ENCODE measurements around the gene ACE.

ACE gene

DNA sequence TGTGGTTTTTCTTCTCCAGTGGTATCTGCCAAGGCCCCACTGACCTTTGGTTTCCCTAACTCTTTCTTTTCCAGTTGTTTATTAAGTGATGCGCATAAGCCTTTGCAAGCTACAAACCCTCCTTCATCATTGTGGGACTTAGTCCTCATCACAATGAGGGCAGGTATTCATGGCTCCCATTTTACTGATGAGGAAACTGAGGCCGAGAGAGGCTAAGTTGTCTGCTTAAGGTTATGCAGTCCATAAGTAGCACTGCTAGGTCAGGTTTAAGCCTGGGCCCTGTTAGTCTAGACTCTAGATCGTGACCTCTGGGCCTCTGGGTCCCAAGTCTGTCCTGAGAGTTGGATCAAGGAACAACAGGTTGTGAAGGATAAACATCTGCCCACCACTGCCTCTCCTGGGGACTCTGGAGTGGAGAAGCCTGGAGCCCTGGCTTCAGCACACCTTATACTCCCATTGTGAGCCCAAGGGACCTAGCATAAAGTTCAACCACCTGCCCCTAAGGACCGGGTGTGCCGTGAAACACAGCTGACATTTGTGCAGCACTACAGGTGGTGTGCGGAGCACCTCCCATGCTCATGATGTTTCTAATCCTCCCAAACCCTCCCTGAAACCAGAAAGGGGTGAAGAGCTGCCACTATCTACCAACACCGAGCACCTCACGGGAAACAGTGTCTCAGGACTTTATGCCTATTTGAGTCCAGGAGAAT is 41.1 kb downstream of the ACE start:
- DNase-seq: no peak

DNA sequence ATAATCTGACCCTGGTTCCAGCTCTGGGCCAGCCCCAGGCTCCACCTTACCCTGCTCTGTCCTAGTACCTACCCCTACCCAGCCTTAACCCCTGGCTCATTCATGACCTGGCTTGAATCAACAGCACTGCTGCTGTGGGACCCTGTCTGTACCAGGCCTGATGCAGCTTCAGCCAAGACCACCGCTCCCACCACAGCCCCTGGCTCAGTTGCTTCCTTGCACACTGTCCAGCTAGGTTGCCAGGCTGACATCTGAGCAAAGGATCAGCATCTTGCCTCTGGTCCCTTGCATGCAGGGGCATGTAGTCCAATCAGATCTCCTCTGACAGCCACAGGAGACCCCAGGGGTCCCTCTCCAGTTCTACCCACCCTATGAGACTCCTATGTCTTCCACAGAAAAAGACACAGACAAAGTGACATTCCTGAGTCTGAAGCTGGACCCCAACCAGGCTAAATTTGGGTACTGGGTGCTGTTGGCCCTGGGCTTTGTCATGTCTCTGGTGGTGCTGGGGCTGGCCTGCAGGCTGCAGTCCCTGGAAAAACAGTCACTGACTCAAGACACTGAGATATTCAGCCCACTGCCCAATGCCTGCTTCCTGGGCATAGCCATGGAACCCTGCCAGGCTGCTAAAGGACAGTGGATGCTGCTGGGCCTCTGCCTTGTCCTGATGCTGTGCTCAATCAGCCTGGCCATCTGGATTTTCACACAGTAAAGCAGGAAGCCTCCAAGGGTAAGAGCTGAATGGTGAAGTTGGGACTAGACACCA is 42.4 kb downstream of the ACE start:
- DNase-seq: no peak

DNA sequence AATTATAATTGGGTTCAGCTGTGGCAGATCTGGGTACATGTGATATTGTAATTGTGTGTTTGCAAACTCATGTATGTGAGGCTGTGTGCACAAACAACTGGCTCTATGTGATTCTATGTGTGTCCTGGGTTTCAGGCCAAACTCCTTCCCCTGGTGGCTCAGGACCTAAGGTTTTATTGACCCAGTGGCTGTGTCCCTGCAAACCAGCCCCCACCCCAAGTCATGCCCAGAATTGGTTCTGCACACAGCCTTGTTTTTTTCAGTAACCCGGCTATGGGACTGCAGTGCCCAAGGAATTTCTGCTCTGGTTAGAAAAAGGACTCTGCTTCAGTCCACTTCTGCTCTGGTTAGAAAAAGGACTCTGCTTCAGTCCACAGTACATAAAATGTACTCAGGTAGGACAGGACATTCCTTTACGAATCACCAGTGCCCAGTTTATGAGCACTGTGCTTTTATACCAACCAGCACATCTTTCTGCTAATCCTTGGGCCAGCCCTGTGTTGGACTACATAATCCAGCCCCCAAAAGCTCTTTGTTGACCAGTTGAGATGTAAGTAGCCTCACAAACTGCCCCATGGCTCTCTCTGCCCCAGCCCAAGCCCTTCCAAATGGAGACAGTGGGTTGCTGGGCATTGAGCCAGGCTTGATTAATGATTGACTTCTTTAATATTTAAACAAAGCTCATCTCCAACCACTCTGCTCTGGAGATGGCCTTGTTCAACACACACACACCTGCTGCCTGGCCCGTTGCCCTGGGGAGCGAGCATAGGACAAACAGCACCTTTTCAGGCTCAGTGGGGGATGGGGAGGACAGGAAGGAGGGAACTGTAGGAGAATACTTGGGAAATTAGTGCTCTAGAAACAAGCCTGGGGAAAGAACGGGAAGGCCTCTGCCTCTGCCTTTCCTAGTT is 43.4 kb downstream of the ACE start:
- no peak for DNase-seq

DNA sequence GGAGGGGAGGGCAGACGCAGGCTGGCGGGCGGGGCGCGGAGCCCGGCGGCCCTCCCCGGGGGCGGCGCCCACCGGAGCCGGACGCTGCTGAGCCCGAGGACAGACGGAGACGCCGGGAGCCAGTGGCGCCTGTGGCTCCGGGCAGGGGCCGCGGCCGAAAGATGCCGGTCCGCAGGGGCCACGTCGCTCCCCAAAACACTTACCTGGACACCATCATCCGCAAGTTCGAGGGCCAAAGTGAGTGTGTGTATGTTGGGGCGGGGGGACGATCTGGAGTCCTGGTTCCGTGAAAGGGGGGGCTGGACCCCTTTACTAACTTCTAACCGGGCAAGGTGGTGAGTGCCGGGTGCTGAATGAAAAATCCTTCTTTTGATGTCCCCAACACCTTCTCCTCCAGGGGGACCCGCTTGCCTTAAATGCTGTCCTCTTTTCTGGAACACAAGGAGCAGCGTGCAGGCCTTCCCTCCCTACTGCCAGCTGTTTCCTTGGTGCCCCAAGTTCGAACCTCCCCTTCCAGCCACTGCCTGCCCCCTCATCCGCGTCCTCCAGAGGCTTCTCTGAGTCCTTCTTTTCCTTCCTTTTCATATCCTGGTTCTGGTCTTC is 46.5 kb downstream of the ACE start, which contains the start of gene KCNH6:
KCNH6 (plus strand) TSS at position 106 of the 603 bp plus-strand sequence; CDS start at position 162, 56 bp downstream.
- DNase-seq: no peak

DNA sequence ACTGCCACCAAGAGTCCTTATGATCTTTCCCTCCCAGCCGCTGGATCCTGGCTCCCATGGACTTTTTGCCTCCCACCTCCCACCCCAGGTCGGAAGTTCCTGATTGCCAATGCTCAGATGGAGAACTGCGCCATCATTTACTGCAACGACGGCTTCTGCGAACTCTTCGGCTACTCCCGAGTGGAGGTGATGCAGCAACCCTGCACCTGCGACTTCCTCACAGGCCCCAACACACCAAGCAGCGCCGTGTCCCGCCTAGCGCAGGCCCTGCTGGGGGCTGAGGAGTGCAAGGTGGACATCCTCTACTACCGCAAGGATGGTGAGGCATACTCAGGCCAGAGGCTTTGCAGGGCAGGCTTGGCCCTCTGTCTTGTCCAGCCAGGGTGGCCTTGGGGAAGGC is 47.2 kb downstream of the ACE start:
- no peak for DNase-seq

DNA sequence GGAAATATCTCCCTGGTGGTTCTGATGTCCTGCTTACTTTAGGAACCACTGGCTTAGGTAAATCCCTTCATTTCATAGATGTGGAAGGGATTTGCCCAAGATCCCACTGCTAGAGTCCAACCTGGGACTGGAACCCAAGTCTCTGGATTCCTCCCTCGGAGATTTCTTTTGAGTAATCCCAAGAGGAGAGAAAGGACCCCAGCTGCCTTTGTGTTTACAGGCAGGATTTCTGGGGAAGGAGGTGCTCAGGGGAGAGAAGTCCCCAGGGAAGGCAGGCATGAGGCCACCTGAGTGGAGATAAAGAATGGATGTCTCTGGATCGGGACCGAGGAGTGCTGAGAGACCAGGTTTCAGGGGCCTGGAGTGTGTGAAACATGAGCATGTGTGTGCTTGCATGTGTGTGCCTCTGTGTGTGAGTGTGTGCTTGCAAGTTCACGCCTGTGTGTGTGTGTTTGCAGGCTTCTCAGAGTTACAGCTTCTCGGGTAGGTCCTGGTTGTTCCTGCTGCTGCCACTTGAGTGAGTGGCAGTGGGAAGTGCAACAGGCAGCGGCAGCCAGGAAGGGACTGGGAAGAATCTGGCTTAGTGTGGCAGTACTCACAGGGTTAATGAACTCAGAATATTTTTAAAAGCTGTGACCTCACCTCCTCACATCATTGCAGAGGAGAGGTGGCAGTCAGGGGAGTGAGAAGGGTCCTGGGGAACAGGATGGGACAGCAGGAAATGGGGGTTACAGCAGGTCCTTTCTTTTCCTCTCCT is 48.5 kb downstream of the ACE start:
- DNase-seq: no peak

DNA sequence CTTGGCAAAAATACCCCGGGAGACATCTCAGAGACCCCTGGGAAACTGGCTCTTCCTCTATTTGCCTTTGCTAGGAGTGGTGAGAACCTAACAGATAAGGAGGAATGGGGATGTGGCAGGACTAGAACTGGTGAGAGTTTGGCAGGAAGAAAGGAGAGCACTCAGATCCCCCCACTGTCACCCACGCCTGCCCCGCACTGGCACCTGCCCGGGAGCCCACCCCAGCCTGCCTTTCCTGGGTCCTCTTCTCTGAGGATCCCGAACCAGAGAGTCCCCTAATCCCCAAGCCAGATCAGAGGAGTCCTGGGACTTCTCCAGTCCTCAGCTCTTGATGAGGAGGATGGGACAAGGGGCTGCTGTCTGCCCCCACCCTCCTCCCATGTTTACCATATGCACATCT is 50.0 kb downstream of the ACE start:
- DNase-seq: no peak

DNA sequence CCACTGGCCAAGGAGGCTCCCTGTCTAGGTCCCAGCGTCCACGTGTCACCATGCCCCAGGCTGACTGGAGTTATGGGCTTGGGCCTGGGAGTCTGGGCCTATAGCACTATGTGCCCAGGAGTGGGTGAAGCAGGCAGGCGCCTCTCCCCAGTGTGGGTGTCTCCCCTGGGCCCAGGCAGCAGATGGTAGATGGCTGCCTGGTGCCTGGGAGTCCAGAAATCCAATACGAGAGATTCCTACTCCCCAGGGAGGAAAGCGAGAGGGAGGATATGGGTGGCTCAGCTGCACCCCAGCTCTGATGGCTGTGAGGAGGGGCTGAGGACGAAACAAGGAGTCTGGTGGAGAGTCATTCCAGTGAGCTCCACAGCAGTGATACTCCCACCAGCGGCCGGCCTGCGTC is 51.3 kb downstream of the ACE start:
- DNase-seq: no peak

DNA sequence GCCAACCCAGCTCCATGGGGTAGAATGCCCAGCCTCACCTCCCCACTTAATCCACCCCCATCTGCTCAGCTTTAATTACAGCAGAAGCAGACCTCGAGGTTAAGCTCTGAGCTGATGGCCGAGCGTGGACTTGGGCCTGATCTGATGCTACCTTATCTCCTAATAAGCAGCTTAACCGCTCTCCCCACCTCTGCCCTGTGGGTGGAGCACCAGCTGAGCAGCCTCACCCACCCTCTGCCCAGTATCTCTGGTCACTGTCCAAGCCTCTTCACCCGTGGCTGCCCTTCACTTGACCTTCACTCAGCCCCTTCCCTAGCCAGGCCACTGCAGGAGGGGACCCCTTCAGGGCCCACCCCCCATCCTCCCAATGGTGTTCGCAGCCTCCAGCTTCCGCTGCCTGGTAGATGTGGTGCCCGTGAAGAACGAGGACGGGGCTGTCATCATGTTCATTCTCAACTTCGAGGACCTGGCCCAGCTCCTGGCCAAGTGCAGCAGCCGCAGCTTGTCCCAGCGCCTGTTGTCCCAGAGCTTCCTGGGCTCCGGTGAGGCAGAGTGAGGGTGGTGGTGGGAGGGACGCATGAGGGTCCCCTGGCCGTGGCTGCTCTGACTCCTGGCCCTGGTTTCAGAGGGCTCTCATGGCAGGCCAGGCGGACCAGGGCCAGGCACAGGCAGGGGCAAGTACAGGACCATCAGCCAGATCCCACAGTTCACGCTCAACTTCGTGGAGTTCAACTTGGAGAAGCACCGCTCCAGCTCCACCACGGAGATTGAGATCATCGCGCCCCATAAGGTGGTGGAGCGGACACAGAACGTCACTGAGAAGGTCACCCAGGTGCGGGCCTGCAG is 53.1 kb downstream of the ACE start:
- no peak for DNase-seq

DNA sequence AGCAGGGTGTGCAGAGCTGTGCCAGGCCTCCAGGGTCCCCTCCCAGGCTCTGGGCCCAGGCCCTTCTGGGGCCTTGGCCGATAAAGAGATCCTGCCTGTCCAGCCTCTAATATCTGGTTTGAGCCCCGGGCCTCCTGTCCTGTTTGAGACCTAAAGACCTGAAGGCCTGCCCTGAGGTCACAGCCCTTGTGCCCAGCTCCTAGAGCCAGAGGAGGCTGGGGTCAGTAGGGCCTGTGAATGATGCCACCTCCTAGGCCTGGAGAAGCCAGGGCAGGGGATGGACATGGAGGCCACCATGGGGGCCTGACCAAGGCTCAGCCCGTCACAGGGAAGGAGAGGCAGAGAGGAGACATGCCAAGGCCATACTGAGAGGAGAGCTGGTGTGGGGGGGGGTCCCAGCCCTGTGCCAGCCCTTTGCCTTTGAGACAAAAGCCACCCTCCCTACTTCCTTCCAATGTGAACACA is 53.7 kb downstream of the ACE start:
- no peak for DNase-seq

DNA sequence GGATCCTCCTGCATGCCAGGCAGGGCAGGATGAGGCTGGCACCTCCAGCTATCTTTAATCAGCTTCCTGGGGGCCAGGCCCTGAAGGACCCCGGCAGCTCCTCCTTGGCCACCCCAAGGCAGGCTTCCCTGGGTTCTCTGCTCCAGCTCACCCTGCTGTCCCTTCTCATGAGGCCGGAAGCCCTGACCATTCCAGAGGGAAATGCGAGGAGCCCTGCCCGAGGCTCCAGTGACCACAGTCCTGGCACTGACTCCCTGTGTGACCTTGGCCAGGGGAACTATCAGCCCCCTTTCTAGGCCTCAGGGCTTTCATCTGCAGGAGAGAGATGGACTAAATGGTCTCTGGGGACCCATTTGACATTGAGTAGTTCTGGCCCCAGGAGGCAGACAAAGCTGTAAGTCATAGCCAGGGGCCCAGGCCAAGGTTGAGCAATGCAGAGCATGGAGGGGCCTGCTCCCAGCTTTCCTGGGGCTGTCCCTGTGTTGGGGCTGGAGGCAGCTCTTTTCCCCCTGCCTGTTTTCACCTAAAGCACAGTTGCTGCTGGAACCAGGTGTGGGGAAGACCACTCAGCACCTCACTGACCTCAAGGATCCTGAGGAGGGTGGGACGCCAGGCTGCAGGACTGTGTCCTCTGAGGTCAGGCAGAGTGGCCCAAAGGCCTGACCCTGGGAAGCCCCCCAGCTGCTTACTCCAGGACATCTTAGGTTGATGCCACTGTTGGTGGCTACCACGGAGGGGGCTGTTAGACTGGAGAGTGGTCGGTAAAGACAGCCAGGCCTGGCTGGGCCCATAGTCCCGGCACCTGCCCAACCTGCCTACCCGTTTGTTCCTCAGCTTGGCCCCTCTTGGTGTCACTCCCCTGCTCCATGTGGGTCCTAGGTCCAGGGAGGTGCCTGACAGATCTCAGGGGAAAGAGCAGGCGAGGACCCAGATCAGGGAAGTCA is 54.4 kb downstream of the ACE start:
- no peak for DNase-seq

DNA sequence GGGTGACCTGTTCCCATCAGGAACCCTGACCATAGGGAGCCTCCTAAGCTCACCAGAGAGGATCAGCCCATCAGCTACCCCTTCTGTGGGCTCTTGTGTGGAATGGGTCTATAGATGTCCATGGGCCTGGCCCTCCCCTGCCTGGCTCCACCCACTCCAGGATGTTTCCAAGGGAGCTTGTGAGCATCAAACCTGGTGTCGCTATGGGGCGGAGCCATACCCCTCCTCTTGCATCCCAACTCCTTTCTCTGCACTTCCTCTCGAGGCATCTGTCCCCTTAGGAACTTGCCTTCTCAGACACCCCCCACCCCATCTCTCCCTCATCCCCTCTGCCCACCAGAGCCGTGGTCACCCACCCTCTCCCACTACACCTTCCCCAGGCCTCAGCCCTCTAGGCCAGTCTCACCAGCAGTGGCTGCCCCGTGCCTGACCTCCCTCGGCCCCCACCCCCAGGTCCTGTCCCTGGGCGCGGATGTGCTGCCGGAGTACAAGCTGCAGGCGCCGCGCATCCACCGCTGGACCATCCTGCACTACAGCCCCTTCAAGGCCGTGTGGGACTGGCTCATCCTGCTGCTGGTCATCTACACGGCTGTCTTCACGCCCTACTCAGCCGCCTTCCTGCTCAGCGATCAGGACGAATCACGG is 56.7 kb downstream of the ACE start:
- DNase-seq: no peak

DNA sequence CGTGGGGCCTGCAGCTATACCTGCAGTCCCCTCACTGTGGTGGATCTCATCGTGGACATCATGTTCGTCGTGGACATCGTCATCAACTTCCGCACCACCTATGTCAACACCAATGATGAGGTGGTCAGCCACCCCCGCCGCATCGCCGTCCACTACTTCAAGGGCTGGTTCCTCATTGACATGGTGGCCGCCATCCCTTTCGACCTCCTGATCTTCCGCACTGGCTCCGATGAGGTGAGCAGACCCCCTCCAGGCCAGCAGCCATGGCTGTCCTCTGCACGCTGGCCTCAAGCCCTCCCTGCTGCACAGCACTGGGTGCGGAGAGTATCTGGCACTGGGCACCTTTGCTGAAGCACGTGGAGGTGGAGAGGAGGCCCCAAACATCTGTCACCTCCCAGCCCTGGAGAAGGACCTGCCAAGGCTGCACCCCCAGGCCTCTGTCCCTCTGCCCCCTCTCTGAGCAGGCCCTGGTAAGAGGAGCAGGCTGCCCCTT is 57.3 kb downstream of the ACE start:
- DNase-seq: no peak

DNA sequence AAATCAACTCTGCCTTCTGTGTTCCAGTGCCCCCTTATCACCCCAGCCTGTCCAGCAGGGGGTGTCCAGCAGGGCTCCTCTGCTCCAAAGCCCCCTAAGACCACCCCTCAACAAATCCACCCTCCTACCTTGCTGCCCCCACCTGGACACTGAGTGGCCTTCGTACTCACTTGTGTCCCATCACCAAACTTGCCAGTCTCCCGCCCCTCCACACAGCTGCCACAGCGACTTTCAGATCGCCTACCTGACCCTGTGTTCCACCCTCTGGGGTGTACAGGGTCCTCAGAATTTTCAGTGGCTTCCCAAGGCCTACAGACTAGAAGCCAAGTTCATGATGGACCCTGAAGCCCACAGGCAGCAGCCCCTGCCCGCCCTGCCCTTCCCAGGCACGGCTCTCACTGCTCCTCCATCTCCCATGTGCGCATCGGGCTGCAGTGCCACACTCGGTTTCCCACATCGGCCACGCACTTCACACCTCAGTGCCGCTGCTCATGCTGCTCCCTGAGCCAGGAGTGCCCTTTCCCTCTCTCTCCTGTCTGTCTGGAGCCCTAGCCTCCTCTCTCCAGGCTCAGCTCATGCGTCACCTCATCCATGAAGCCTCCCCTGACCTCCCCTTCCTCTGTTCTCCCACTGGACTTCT is 58.1 kb downstream of the ACE start:
- no peak for DNase-seq

DNA sequence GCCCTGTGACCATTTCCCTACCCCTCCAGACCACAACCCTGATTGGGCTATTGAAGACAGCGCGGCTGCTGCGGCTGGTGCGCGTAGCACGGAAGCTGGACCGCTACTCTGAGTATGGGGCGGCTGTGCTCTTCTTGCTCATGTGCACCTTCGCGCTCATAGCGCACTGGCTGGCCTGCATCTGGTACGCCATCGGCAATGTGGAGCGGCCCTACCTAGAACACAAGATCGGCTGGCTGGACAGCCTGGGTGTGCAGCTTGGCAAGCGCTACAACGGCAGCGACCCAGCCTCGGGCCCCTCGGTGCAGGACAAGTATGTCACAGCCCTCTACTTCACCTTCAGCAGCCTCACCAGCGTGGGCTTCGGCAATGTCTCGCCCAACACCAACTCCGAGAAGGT is 58.8 kb downstream of the ACE start:
- no peak for DNase-seq

DNA sequence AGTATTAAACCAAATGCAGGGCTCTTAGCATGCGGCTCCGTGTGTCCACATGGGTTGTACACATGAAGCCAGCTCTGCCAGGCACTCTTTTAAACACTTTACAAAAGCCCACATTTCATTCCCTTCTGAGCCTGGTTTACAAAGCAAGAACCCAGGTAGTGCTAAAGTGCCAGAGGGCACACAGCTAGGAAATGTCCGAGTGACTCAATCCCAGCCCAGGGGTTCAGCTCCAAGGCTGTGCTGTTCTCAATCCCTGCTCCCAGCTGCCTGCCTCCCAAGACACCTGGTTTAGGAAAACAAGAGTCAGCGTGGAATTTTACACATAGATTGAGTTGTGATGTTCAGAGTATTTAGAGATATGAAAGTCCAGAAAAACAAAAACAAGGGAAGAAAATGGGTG is 60.1 kb downstream of the ACE start:
- no peak for DNase-seq

DNA sequence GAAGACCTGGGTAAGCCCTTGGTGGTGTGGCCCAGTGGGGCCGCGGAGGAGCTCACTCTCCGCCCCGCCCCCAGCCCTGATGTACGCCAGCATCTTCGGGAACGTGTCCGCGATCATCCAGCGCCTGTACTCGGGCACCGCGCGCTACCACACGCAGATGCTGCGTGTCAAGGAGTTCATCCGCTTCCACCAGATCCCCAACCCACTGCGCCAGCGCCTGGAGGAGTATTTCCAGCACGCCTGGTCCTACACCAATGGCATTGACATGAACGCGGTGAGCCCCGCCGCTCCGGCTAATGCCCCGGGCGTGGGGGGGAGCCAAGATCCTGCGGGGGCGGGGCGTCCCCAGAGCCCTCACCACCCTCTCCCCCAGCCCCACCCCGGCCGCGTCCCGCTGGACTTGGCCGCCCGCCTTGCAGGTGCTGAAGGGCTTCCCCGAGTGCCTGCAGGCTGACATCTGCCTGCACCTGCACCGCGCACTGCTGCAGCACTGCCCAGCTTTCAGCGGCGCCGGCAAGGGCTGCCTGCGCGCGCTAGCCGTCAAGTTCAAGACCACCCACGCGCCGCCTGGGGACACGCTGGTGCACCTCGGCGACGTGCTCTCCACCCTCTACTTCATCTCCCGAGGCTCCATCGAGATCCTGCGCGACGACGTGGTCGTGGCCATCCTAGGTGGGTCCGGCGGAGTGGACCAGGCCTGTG is 61.3 kb downstream of the ACE start:
- peak; percentile 20 for DNase-seq

All from activated naive CD4-positive, alpha-beta T cell treated with Interleukin-2 at 50 U/mL for 16 hours (primary cell).